NCI-H128 (cell line): Measurements from ENCODE around the gene NANOS1.
"Not testable (repeated sequence)": the region's sequence is repeated elsewhere in the genome, so short reads cannot be mapped to it uniquely, and the experiment has no call there.

Source experiments
- DNase-seq: peaks from one replicate; lab custom pipeline; 2025; ENCODE audit not compliant: unreplicated experiment; lab: John Stamatoyannopoulos, UW

Gene NANOS1

GRCh38 chr10:119006451-119007210, 22.9 kb upstream of the NANOS1 start:
- DNase-seq = no peak

- no peak for DNase-seq
Measured at GRCh38 chr10:119007211-119007574, 22.3 kb upstream of the NANOS1 start.

DNA sequence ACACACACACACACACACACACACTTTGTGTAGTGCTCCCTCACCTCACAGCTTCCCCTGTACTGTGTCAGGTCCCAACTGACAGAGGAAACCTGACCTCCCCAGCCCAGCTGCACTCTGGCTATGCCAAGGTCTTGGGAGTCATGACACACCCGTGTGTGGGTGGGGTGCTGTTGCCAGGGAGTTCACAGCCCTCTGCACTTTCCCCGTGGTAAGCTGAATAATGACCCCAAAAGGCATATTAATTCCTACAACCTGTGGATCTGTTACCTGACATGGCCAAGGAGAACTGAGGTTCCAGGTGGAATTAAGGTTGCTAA, 8.9 kb upstream of the NANOS1 start:
- no peak for DNase-seq

DNA sequence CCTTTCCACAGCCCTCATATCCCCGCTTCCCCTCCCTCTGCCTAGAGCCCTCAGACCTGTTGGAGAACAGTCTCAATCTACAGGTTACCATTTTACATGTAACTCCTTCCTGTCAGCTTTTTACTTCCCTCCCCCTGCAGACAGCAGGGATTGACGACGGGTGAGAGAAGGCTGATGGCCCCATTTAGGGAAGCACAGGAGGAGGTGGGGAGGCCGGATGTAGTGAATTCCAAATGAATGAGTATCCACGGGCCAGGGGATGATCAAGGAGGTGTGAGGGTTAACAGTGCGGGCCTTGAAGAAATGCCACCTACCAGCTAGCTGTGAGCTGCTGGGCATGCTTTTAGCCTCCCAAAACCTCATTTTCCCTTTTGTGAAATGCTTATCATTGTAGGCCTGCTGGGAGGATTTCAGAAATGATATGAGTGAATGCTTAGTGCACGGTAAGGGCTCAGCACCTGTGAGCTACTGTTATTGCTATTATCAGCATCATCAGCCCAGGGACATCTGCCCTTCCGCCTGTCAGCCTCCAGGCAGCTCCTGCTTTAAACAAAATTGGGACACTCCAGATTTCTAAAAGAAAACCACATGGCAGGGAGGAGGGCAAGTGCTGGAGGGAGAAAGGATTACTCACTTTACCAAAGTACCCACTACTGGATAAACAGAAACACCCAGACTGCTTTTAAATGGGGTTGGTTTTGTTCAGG, 6.5 kb upstream of the NANOS1 start:
- no peak for DNase-seq

GRCh38 chr10:119023553-119023868, 6.0 kb upstream of the NANOS1 start:
- no peak for DNase-seq

- no peak for DNase-seq
Measured at GRCh38 chr10:119024882-119025281, 4.6 kb upstream of the NANOS1 start.

- no peak for DNase-seq
Measured at GRCh38 chr10:119025336-119025735, 4.2 kb upstream of the NANOS1 start.

- DNase-seq = no peak
Measured at GRCh38 chr10:119025776-119026175, 3.7 kb upstream of the NANOS1 start.

- DNase-seq = no peak
Measured at GRCh38 chr10:119026301-119027110, 3.0 kb upstream of the NANOS1 start.

GRCh38 chr10:119028445-119028899, 1.0 kb upstream of the NANOS1 start:
- not testable (repeated sequence) for DNase-seq

GRCh38 chr10:119028900-119029612, 458 bp upstream of the NANOS1 start:
- peak; percentile 43 for DNase-seq

GRCh38 chr10:119030421-119031250, 1.1 kb downstream of the NANOS1 start:
- DNase-seq = no peak

- no peak for DNase-seq
Measured at GRCh38 chr10:119031496-119032059, 2.1 kb downstream of the NANOS1 start.

DNA sequence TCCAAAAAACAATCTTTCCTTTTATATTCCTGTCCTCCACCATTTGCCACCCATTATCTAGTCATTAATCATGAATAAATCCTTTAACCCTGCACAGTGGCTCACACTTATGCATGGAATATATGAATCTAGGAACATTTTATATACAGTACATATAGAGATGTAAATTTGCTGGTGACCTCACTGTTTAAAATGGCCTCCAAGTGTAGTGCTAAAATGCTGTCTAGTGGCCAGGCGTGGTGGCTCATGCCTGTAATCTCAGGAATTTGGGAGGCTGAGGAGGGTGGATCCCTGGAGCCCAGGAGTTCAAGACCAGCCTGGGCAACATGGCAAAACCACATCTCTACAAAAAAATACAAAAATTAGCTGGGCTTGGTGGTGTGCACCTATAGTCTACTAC, 9.6 kb downstream of the NANOS1 start:
- no peak for DNase-seq

DNA sequence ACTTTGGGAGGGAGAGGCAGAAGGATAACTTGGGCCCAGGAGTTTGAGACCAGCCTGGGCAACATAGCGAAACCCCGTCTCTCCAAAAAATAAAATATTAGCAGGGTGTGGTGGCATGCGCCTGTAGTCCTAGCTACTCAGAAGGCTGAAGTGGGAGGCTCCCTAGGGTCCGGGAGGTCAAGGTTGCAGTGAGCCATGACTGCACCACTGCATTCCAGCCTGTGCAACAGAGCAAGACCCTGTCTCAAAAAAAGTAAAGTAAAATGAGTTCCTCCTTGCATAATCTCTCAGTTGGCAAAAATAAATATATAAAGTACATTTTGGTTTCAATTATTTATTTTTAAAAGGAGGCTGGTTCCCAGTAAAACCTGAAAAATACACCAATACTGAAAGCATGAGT, 11.8 kb downstream of the NANOS1 start:
- no peak for DNase-seq

GRCh38 chr10:119042169-119042568, 12.7 kb downstream of the NANOS1 start:
- no peak for DNase-seq

DNA sequence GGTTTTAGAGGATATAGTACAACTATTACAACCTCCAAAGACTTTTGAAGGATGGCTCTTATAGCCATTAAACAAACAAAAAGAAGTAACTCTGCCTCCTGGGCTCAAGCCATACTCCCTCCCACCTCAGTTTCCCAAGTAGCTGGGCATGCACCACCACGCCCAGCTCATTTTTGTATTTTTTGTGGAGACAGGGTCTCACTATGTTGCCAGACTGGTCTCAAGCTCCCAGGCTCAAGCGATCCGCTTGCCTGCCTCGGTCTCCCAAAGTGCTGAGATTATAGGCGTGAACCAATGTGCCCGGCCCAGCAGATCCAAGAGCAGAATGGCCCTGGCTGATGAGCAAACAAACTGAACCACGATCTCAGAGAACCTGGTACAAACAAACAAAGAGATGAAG, 16.0 kb downstream of the NANOS1 start:
- DNase-seq = no peak

- DNase-seq = no peak
Measured at GRCh38 chr10:119049361-119049760, 19.8 kb downstream of the NANOS1 start.

DNA sequence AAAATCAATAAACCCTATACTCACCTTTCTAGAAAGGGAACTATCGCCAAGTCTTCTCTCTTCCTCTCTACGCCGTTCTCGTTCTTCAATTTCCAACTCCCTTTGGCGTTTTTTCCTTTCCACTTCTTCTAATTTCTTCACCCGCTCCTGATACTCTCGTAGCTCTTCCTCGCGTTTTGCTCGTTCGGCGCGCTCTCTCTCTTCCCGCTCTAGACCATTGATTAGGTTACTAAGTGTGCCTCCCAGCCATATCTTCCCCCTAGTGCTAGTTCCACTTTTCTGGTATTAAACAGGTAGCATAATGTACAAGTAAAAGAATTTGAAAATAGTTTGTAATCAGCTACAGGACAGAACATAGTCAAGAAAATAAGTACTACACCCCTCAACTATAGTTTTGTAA, 20.3 kb downstream of the NANOS1 start:
- no peak for DNase-seq

- no peak for DNase-seq
Measured at GRCh38 chr10:119051775-119052174, 22.3 kb downstream of the NANOS1 start.
